Ascending aorta (tissue), 2 donors: ENCODE results near the gene WASHC4. TPM values are rescaled to one million over a fixed set of nuclear protein-coding genes. Genes with fewer than 3 reads are reported as not detected.

Source experiments
- DNase-seq, 2 donors: peaks; one replicate each; pipeline ENCODE4 v3.0.0-alpha.2; 2019; ENCODE audit warnings: low spot score in 2 of 2
- H3K27ac ChIP-seq, 2 donors: fragments of 200-600 bp; sonication (generic); one replicate each; pipeline ENCODE4 v1.5.1; 2016 to 2017; ENCODE audit warnings: mild to moderate bottlenecking in 1 of 2
- H3K27me3 ChIP-seq: fragments of 200-600 bp; sonication (generic); one replicate; pipeline ENCODE4 v1.5.1; 2017
- H3K36me3 ChIP-seq, 2 donors: fragments of 200-600 bp; sonication (generic); one replicate each; pipeline ENCODE4 v1.5.1; 2016
- H3K4me1 ChIP-seq, 2 donors: fragments of 200-600 bp; sonication (generic); one replicate each; pipeline ENCODE4 v1.5.1; 2016 to 2017; ENCODE audit warnings: mild to moderate bottlenecking in 1 of 2
- H3K4me3 ChIP-seq, 2 donors: fragments of 200-600 bp; sonication (generic); one replicate each; pipeline ENCODE4 v1.5.1; 2016 to 2017; ENCODE audit warnings: mild to moderate bottlenecking in 1 of 2
- H3K9me3 ChIP-seq, 2 donors: fragments of 200-600 bp; sonication (generic); one replicate each; pipeline ENCODE4 v1.5.1; 2016
- CTCF ChIP-seq, 3 experiments: fragments of 200-600 bp in 2 of 3; fragments of 450-650 bp in 1 of 3; sonication (generic) in 2 of 3; IDR thresholded peaks; one replicate each; pipeline ENCODE4 v1.5.1; 2016 to 2019; ENCODE audit warnings: antibody characterized with exemption in 3 of 3, mild to moderate bottlenecking in 1 of 3, moderate library complexity in 1 of 3
- intact Hi-C: fragments of 100-400 bp; cut with DNase I; formaldehyde crosslinking; loops from one replicate; pipeline ENCODE4 v1.15.1; 2023
- total RNA-seq: library from RNA; depleted of rRNA; stranded (reverse); fragments of >200 nt; gene quantifications from one replicate; pipeline ENCODE4 v1.1.0, GENCODE V29; 2016

Gene WASHC4
- total RNA-seq, 1 donor from 2014 or later = 22.8 TPM

- Histone ChIP-seq H3K27me3 (no peaks in the 10 kb centered on the region), H3K4me1 (no peaks in the 10 kb centered on the region), H3K27ac (no peak overlapping the region), H3K36me3 (peaks cover 57 to 76% of the 10 kb centered on the region in 2 donors), H3K9me3 (no peaks in the 10 kb centered on the region), H3K4me3 (no peak overlapping the region)
- no peak for DNase-seq
- intact Hi-C loops = no loop called here
- TF ChIP-seq CTCF (IDR thresholded peaks at IDR 0.05) = no peak
Measured at GRCh38 chr12:105116969-105117368, 9.4 kb downstream of the WASHC4 start.

GRCh38 chr12:105120551-105120950 is 13.0 kb downstream of the WASHC4 start:
- TF ChIP-seq CTCF (IDR thresholded peaks at IDR 0.05) = no peak
- Histone ChIP-seq H3K27me3 (no peaks in the 10 kb centered on the region), H3K36me3 (peaks cover 73 to 97% of the 10 kb centered on the region in 2 donors), H3K4me1 (no peaks in the 10 kb centered on the region), H3K9me3 (no peaks in the 10 kb centered on the region), H3K27ac (no peak overlapping the region), H3K4me3 (no peak overlapping the region)
- DNase-seq = no peak
- intact Hi-C loops = no loop called here

GRCh38 chr12:105138248-105138647 is 30.7 kb downstream of the WASHC4 start:
- Histone ChIP-seq H3K36me3 (peaks cover 31 to 47% of the 10 kb centered on the region in 2 donors), H3K9me3 (no peaks in the 10 kb centered on the region), H3K4me1 (no peaks in the 10 kb centered on the region), H3K27ac (no peak overlapping the region), H3K4me3 (no peak overlapping the region), H3K27me3 (no peaks in the 10 kb centered on the region)
- no peak for TF ChIP-seq CTCF (IDR thresholded peaks at IDR 0.05)
- intact Hi-C loops = no loop called here
- no peak for DNase-seq

- Histone ChIP-seq H3K9me3 (no peaks in the 10 kb centered on the region), H3K36me3 (peaks cover 32 to 54% of the 10 kb centered on the region in 2 donors), H3K27ac (no peak overlapping the region), H3K4me1 (no peaks in the 10 kb centered on the region), H3K27me3 (no peaks in the 10 kb centered on the region), H3K4me3 (no peak overlapping the region)
- DNase-seq = no peak
- TF ChIP-seq CTCF (IDR thresholded peaks at IDR 0.05) = no peak
- intact Hi-C loops = no loop called here
Measured at GRCh38 chr12:105141320-105141922, 33.9 kb downstream of the WASHC4 start.

GRCh38 chr12:105142259-105142658 is 34.7 kb downstream of the WASHC4 start:
- H3K36me3 ChIP-seq = peaks cover 36 to 58% of the 10 kb centered on the region in 2 donors
- no peak for TF ChIP-seq CTCF (IDR thresholded peaks at IDR 0.05)
- intact Hi-C loops = no loop called here

GRCh38 chr12:105156260-105156659 is 48.7 kb downstream of the WASHC4 start:
- DNase-seq = no peak
- no peaks in the 10 kb centered on the region for H3K9me3 ChIP-seq
- intact Hi-C loops = no loop called here
- peaks cover 47 to 71% of the 10 kb centered on the region in 2 donors for H3K36me3 ChIP-seq
- TF ChIP-seq CTCF (IDR thresholded peaks at IDR 0.05) = no peak
- H3K4me1 ChIP-seq = no peaks in the 10 kb centered on the region
- H3K4me3 ChIP-seq = no peak overlapping the region
- no peaks in the 10 kb centered on the region for H3K27me3 ChIP-seq
- H3K27ac ChIP-seq = no peak overlapping the region

More at GRCh38 chr12:105142259-105142658, 34.7 kb downstream of the WASHC4 start:
- Histone ChIP-seq H3K4me1 (no peaks in the 10 kb centered on the region), H3K27ac (no peak overlapping the region), H3K9me3 (no peaks in the 10 kb centered on the region), H3K27me3 (no peaks in the 10 kb centered on the region), H3K4me3 (no peak overlapping the region)
- DNase-seq = no peak
